Measurements from ENCODE around the gene SLC7A10.
A peak's percentile ranks its signal among the peaks of the same experiment; 100 is the strongest.

SLC7A10 gene

DNA sequence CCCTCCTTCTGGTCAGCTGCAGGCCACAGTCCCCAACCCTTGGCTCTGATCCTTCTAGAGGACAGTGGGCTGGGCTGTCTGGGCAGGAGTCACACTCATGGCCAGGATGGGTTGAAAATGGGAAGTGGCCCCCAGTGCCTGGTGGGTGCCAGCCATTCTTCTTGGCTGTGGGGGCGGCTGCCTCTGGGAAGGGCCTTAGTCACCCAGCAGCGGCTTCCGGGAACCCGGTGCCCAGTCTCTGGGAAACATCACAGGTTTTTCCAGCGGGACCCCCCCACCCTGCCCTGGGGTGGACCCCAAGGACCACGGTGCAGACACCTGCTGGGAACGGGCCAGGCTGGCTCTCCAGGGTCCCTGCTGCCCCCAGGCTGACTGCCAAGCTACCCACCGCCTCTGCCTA lies 27.3 kb upstream of the SLC7A10 start:
- no peak for DNase-seq

DNA sequence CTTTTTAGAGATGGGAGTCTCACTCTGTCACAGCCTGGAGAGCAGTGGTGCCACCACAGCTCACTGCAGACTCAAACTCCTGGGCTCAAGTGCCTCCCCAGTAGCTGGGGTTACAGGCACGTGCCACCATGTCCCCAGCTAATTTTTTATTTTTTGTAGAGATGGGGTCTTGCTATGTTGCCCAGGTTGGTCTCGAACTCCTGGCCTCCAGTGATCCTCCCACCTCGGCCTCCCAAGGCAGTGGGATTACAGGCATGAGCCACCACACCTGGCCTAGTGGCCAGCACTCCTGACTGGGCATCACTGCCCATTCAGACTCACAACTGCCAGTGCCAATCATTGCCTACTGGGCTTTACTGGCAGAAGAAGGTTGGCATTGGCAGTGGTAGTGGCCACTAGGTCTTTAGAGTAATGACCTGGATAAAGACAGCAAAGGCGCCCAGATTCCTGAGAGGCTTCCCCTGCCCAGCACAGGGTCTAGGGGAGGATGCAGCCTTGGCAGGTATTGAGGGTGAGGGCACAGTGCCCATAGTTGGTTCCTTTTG lies 26.8 kb upstream of the SLC7A10 start:
- DNase-seq = no peak

DNA sequence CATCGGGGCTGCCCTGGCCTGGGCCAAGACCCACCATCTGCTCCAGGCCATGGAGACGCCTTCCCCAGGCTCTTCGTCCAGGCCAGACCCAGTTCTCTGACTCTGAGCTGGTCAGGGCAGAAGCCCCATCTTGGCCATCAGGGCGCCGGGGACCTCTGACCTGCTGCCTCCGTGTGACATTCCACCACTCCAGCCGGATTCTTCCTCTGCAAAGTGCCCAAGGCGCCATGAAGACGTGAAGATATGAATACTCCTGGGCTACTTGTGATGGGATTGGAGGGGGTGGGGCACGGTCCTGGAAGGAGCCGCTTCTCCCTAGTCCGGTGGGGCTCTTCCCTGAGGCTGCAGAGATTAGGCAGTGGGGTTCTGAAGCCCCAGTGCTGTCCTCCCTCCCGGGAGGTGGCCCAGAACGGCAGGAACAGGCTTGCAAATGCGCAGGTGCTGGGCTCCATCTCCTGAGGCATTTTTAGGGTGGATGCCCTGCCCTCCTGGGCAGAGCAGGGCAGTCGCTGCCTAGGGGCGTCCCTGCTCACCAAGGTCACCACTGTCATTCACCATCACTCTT lies 26.0 kb upstream of the SLC7A10 start:
- no peak for DNase-seq

DNA sequence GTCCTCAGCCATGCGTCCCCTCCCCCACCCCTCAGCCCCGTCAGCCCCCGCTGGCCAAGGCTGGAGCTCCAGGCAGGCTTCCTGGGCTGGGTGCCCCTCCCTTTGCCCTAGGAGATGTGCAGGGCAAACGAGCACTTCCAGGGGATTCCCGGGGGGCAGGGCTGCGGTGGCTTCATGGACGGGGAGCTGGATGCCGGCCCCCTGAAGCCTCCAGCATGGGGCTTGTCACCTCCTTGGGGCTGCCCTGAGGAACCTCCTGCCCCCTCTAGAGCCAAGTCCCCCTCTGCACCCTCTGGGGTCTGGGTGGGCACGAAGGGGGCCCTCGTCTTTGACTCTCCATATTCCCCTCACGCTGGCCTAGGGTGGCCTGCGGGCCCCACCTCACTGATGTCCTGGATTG lies 25.4 kb upstream of the SLC7A10 start:
- no peak for DNase-seq

DNA sequence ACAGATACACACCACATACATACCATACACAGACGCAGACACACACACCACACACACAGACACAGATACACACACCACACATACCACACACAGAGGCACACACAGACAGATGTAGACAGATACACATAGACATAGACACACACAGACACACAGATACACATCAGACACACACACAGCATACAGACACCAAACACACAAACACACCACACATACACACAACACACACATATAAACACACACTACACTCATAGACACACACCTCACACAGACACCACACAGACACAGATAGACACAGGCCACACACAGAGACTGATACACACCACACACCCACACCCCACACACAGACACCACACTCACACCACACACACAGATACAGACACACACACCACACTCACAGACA lies 24.9 kb upstream of the SLC7A10 start:
- DNase-seq = no peak

DNA sequence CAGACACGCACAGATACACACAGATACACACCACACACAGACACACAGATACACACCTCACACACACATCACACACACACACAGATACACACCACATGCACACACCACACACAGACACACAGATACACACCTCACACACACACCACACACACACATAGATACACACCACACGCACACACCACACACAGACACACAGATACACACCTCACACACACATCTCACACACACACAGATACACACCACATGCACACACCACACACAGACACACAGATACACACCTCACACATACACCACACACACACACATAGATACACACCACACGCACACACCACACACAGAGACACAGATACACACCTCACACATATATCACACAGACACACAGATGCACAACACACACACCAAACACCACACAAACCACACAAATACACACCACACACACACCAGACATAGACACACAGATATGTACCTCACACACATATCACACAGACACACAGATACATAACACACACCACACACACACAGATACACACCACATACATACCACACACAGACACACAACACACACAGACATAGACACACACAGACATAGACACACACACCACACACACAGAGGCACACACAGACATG lies 24.2 kb upstream of the SLC7A10 start:
- no peak for DNase-seq

DNA sequence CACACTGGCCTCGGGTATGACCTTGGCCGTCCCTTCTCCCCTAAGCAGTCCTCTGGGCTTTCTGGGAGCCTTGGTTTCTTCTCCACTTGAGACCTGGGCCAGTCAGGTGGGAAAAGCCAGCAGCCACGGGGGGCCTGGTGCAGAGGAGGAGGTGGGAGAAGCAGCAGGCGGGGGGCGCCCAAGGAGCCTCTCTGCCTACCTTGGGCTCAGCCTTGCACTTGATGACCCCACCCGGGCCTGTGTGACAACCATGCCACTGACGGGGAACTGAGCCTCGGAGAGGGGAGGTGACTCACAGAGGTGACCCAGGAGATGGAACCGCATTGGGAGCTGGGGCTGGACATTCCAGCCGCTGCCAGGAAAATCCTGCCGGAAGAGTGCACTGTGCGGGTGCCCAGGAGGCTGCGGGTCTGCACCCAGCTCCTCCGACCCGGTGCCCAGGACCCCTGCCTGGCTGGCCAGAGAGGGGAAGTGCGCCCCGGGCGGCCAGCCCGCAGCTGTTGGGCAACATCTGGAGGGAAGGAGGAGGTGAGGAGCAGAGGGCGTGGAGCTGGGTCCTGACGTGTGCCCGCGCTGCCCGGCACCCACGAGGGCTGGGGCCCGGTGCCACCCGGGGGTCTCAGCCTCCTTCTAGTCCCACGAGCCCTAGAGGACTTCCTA lies 23.4 kb upstream of the SLC7A10 start:
- no peak for DNase-seq

DNA sequence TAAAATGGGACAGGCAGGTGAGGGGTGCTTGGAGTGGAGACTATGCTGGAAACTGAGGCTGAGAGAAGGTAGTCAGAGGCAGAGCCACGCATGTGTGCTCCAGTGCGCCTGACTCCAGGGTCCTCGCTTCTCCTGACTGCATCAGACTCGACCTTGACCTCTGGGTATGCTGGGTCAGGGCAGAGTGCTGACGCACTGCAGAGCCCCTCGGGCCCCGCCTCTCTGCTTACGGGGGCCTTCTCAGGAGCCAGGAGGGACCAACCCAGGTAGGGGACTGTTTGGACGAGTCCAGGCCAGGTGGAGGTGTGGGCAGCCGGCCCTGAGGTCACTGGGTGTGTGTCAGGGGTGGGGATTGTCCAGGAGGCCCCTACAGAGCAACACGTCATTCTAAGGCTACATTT lies 22.9 kb upstream of the SLC7A10 start:
- DNase-seq = no peak

DNA sequence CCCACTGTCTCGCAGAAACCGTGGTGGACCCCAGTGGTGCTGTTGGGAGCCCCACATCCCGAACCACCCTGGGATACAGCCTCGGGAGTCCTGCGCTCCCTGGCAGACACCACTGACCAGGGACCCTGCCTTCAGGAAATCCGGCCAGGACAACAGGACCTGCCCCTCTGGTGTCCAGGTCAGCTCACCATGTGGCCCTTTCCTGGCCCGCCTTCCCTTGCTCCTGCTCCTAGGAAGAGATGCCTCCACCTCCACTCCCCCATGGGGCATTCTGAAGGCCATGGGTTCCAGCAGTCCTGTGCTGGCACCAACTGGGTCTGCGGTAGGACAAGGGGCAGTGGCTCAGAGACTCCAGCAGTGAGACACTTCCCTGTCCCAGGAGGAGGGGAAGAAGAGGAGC lies 22.5 kb upstream of the SLC7A10 start:
- no peak for DNase-seq

DNA sequence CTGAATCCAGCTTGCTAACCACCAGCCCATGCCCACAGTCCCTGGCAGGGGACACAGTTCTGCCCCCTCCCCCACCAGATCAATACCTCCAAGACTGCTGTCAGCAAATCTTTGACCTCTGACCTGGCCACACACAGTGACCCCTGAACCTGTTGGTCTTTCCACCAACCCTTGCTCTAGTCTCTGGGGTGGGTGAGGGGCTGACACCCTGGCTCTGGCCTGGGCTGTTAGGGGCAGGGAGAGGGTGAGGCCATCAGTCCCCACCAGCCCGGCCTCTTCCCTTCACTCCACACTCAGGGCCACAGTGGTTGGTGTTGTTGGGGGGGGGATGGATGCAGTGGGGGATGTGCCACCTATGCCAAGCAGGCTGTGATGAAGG lies 21.8 kb upstream of the SLC7A10 start:
- DNase-seq = no peak

DNA sequence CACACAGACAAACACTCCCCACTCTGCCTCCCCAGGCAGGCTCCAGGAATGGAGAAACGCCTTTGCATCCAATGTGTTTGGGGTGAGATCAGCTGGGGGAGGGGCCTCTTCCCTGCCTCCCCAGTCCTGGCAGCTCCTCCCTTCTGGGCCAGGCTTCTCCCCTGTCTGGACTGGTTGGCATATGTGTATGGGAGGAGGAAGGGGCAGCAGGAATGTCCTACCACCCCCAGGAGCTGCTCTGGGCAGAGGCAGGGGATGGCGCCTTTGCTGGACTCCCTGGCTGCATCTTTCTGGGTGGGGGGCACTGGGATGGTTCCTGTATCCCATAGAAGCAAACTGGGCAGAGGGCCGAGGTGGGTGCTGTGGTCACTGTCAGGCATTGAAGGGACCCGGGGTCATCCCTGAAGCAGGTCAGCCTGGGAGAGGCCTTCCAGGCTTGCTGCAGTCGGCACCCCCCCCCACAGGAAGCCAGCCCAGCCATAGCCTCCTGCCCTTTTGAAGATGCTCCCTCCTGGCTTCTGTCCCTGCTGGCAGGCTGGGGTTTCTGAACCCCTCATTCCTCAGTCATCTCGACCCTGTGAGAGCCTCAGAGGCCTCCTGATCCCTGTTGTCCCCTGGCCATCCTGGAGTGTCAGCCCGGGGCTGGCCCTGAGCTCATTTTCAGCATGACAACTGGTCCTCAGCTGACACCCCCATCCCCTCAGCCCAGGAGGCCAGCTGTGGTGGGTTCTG lies 21.2 kb upstream of the SLC7A10 start:
- no peak for DNase-seq

DNA sequence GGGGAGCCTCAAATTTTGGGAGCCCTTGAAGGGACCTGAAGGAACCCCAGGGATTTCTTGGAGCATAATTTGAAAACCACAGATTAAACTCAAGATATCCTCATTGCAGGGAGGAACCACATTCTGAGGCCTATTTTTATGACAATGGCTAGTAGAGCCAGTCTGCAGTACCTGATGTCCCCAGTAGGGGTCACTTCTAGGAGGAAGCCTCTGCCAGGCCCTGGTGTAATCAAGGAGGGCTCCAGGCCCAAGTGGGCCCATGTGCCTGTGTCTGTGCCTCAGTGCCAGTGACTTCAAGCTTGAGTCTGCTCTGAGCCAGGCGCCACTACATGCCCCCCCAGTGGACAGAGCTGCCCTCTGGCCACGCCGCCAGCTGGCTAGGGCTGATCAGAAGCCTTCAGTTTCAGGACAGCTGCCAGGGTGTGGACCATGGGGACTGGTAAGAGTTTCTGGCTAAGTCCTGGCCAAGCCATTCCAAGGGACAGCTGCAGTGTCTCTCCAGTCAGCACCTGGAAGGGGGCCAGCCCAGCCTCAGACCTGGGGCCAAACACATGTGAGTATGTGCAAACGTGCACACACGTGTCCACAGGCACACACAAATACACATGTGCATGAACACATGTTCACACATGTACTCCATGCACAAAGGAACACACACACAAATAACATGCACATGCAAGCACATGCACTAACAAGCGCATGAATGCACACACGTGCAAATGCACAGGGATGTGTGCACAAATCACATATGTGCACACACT lies 20.5 kb upstream of the SLC7A10 start:
- DNase-seq = no peak

DNA sequence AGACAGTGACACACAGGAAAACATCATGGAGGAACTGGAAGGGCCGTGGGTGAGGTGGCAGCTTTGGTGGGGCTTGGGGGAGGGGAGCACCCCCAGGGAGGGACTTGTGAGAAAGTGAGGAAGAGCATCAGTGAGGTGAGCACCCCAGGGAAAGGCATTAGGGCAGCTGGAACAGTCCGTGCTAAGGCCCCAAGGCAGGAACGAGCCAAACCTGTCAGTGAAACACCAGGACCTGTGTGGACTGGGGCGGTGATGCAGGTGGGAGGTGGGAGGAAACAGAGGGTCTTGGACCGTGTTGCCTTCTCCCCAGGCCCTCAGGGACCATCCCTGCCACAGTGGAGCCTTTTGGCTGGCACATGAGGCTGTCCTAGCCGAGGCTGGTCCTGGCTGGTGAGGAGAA lies 17.3 kb upstream of the SLC7A10 start:
- DNase-seq = no peak

DNA sequence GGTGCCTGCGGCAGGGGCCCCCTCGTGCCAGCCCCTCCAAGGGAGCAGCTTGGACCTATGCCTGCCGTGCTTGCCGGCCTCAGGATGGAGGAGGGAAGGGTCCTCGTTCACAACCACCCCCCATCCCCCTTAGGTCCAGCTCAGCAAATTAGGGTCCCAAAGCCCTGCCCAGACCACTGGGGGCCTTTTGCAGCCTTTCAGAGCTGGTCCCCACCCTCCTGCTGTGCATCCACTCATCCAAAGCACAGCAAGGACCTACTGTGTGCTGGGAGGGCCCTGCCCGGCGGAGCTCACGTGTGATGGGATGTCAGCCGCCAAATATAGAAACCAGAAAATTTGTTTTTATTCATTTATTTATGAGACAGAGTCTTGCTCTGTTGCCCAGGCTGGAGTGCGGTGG lies 16.5 kb upstream of the SLC7A10 start:
- DNase-seq = no peak

DNA sequence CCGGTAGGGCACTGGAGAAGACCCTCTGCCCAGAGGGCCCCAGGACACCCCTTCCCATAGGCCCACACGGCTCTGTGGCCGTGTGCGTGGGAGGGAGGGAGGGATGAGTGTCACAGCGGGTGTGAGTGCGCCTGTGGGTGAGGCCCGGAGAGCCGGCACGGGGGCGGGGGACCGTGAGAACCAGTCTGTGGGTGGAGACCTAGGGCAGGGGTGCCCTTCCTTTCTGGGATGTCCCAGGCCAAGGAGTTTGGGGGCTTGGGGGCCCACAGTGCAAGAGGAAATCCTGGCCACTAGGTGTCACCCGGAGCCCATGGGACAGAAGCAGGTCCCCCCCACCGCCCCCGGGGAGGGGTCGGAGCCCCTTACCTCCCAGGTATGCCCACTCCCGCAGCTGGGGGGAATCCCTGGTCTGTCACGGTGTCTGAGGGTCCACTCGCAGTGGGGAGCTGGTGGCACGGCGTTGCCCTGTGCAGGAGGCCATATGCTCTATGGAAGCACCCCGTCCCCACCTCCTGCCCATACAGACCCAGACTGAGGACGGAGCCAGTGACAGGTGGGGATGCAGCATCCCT lies 16.0 kb upstream of the SLC7A10 start:
- DNase-seq = peak; percentile 25

DNA sequence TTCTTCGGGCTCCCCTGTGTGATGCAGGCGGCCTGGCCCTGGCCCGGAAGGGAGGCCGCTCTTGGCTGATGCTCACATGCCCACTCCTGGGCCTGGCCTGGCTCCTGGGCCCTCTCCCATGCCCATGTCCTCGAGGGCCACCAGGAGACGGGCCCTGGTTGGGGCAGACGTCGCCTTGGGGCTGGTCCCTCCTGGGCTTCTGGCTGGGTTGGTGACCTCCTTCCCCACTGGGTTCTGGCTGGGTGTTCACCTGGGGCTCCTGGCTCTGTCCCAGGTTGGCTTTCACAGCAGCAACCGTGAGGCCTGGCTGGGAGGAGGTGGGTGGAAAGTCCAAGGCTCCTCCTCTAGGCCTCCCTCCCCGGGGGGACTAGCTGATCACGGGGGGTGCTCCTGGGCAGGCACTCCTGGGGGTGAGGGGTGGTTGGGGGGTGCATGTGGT lies 15.5 kb upstream of the SLC7A10 start:
- no peak for DNase-seq

DNA sequence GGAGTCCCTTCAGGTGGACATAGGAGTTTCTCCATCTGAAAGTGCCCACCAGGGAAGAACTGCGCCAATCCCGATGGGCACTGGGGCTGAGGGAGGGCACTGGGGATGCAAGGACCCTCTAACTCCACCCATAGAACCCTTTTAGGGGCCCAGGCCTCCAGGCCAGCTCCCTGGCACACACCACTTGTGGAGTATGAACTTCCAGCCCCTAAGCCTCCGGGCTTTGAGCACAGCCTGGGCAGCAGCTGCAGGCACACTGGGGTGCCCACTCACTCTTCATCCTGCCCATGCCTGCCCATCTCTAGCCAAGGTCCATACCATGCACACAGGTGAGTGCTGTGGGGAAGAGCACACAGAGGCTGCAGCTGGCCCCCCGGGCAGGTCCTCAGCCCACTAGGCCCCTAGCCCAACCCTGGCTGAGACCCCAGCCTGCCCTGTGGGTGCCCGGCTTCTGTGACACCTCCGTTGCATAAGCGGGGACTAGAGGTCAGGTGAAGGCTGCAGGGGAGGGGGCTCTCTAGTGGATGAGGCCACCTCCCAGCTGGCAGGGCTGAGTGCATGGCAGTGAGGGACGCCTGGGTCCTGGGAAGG lies 14.6 kb upstream of the SLC7A10 start:
- DNase-seq = no peak

DNA sequence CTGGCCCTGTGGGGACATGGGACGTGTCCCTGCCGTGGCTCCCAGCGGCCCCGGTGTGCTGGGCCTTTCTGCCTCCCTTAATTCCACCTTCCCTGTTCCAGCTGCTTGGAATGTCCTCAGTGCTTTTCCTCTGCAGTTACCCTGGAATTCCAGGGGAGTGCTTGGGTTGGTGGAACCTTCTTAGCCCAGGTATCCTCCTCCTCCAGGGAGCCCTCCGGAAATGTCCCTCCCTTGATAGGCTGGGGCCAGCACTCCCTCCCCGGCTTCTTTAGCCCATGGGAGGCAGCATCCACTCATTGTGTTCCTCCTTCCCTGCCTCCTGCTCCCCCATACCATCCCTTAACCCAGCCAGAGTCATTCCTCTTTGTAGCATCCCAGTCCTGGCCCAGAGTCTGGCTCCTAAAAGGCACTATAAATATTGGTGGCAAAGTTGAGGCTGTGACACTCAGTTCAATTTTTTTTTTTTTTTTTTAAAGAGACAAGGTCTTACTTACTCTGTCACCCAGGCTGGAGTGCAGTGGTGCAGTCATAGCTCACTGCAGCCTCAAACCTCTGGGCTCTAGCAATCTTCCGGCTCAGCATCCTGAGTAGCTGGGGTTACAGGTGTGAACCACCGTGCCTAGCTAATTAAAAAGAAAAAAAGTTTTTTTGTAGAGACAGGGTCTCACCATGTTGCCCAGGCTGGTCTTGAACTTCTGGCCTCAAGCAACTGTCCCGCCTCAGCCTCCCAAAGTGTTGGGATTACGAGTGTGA lies 13.7 kb upstream of the SLC7A10 start:
- no peak for DNase-seq

DNA sequence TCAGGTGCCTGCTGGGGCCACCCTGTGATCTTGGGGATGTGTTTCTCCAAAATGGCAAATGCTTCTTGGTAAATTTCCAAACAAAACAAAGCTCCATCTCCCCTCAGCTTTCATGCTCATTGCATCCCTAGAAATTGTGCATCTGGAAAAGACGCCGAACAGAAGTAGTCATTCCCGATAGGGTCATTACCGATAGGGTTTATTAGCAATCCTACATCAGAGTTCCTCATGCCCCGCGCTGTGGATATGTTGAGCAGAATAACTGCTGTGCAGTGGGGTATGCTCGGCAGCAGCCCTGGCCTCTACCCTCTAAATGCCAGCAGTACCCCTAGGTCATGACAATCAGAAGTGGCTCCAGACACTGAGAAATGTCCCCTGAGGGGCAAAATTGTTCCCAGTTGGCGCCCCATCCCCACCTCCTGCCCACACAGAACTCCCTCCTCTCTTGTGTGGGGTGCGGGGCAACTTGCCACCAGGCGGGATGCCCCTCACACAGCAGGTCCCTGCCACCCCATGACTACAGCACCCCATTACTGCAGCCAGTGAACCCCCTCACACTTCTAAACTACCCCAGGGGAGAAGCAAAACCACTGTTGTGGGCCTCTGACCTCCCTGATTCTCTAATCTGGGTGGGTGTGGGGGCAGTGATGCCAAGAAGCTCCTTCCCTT lies 13.0 kb upstream of the SLC7A10 start:
- DNase-seq = no peak

DNA sequence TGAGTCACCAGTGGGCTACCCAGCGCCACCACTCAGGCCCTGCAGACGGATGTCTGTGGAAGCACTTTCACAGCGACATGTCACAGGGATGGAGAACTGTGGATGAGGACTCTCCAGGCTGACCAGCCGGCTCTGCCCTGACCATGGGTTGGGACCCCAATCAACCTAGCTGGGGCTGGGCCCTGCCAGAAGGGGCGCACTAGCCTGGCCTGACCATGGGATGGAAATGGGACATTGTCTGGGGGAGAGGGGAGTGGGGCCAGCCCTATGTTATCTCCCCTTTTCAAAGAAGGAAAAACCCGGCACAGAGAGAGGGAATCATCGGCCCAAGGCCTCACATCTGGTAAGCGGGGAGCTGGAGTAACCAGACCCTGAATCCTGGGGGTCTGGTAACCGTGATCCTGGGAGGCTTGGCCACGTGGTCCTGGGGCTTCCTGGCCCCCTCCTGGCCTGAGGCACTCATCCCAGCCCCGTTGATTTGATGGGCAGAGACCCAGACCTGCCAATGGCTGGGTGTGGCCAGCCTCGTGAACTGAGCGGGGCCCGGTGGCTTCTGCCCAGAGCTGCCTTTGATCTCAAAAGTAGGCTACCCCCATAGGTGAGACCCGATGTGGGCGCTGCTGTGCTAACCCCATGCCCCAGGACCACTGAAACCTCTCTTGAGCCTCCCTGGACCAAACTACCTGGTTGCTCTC lies 11.2 kb upstream of the SLC7A10 start:
- no peak for DNase-seq
